Measurements from ENCODE around the gene TMC8. TPM values are rescaled to one million over a fixed set of nuclear protein-coding genes. Genes with fewer than 3 reads are reported as not detected.

Gene TMC8
- total and polyA plus RNA-seq, 2 donors (not counting 1 experiment from before 2014, with no cell fraction given), result 0.02 TPM; not detected in 1

DNA sequence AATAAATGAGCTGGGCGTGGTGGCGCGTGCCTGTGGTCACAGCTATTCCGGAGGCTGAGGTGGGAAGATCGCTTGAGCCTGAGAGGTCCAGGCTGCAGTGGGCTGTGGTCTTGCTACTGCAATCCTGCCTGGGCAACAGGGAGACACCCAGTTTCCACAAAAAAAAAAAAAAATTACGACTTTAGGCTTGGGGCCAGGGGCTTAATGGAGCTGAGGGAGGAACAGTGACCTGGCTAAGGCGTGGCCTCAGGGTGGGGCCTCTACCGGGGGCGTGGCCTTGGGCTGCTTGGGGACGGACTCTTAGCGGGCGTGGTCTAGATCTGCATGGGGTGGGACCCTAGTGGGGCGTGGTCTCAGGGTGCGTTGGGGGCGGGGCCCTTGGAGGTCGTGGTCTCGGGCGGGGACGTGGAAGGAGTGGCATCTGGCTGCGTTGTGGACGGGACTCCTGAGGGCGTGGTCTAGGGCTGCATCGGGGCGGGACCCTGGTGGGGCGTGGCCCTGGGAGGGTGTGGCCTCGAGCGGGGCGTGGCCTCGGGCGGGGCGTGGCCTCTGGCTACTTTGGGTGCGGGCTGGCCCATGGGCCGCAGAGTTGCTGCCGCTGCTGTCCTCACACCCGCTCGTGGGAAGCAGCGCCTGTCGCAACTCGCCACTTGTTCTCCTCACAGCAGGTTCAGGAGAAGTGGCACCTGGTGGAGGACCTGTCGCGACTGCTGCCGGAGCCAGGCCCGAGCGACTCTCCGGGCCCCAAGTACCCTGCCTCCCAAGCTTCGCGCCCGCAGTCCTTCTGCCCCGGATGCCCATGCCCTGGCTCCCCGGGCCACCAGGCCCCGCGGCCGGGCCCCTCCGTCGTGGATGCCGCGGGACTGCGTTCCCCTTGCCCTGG lies 9.8 kb downstream of the TMC8 start:
- Histone ChIP-seq H3K36me3 (ENCODE audit: control insufficient read depth, insufficient read depth, low read length) (no peaks in the 10 kb centered on the region), H3K9ac (ENCODE audit: insufficient read depth, low read length) (no peak overlapping the region), H3K79me2 (ENCODE audit: control insufficient read depth, insufficient read depth, low read length) (no peaks in the 10 kb centered on the region), H3K27me3 (ENCODE audit: control insufficient read depth, insufficient read depth, low read length) (no peaks in the 10 kb centered on the region), H2AFZ (ENCODE audit: low read length) (no peak overlapping the region), H3K9me3 (ENCODE audit: control insufficient read depth, insufficient read depth, low read depth, low read length) (no peaks in the 10 kb centered on the region), H3K27ac (ENCODE audit: insufficient read depth, low read length) (no peak overlapping the region), H4K20me1 (ENCODE audit: control insufficient read depth, extremely low read depth, insufficient read depth, low read length) (no peaks in the 10 kb centered on the region), H3K4me2 (ENCODE audit: extremely low read depth, insufficient read depth, low read length) (no peak overlapping the region), H3K4me1 (ENCODE audit: control insufficient read depth, extremely low read depth, insufficient read depth, low read length) (peaks cover 22% of the 10 kb centered on the region), H3K4me3 (replicated peaks in 1 of 4; ENCODE audit: control extremely low read depth in 1 of 4, insufficient read depth in 1 of 4, low read depth in 3 of 4, low read length in 4 of 4) (no peak overlapping the region)
- no peak for TF ChIP-seq CTCF (conservative IDR thresholded peaks at IDR 0.05 in 1 of 2, IDR thresholded peaks at IDR 0.05 in 1 of 2; ENCODE audit: low read depth in 1 of 2, low read length in 2 of 2)
- no peak for TF ChIP-seq EZH2 (IDR thresholded peaks at IDR 0.05; ENCODE audit: low read length, missing control alignments)
- DNase-seq (ENCODE audit: low read depth in 2 of 2), result peak; percentile 67 to 77

GRCh38 chr17:78141437-78142118 lies 11.0 kb downstream of the TMC8 start:
- TF ChIP-seq CTCF (conservative IDR thresholded peaks at IDR 0.05 in 1 of 2, IDR thresholded peaks at IDR 0.05 in 1 of 2; ENCODE audit: low read depth in 1 of 2, low read length in 2 of 2), result no peak
- no peak for TF ChIP-seq EZH2 (IDR thresholded peaks at IDR 0.05; ENCODE audit: low read length, missing control alignments)
- no peaks in the 10 kb centered on the region for H3K79me2 ChIP-seq (ENCODE audit: control insufficient read depth, insufficient read depth, low read length)
- peaks cover 24% of the 10 kb centered on the region for H3K4me1 ChIP-seq (ENCODE audit: control insufficient read depth, extremely low read depth, insufficient read depth, low read length)
- H3K4me3 ChIP-seq (replicated peaks in 1 of 4; ENCODE audit: control extremely low read depth in 1 of 4, insufficient read depth in 1 of 4, low read depth in 3 of 4, low read length in 4 of 4), result no peak overlapping the region
- no peak overlapping the region for H3K4me2 ChIP-seq (ENCODE audit: extremely low read depth, insufficient read depth, low read length)
- H3K9ac ChIP-seq (ENCODE audit: insufficient read depth, low read length), result no peak overlapping the region
- H3K36me3 ChIP-seq (ENCODE audit: control insufficient read depth, insufficient read depth, low read length), result no peaks in the 10 kb centered on the region
- H4K20me1 ChIP-seq (ENCODE audit: control insufficient read depth, extremely low read depth, insufficient read depth, low read length), result no peaks in the 10 kb centered on the region
- no peaks in the 10 kb centered on the region for H3K27me3 ChIP-seq (ENCODE audit: control insufficient read depth, insufficient read depth, low read length)
- H3K9me3 ChIP-seq (ENCODE audit: control insufficient read depth, insufficient read depth, low read depth, low read length), result no peaks in the 10 kb centered on the region
- H2AFZ ChIP-seq (ENCODE audit: low read length), result no peak overlapping the region
- no peak for DNase-seq (ENCODE audit: low read depth in 2 of 2)
- H3K27ac ChIP-seq (ENCODE audit: insufficient read depth, low read length), result no peak overlapping the region

GRCh38 chr17:78142119-78142861 lies 11.7 kb downstream of the TMC8 start:
- H3K4me1 ChIP-seq (ENCODE audit: control insufficient read depth, extremely low read depth, insufficient read depth, low read length), result peaks cover 24% of the 10 kb centered on the region
- H3K4me3 ChIP-seq (replicated peaks in 1 of 4; ENCODE audit: control extremely low read depth in 1 of 4, insufficient read depth in 1 of 4, low read depth in 3 of 4, low read length in 4 of 4), result no peak overlapping the region
- no peaks in the 10 kb centered on the region for H3K36me3 ChIP-seq (ENCODE audit: control insufficient read depth, insufficient read depth, low read length)
- TF ChIP-seq EZH2 (IDR thresholded peaks at IDR 0.05; ENCODE audit: low read length, missing control alignments), result no peak
- TF ChIP-seq CTCF (conservative IDR thresholded peaks at IDR 0.05 in 1 of 2, IDR thresholded peaks at IDR 0.05 in 1 of 2; ENCODE audit: low read depth in 1 of 2, low read length in 2 of 2), result no peak
- no peak overlapping the region for H3K9ac ChIP-seq (ENCODE audit: insufficient read depth, low read length)
- no peaks in the 10 kb centered on the region for H4K20me1 ChIP-seq (ENCODE audit: control insufficient read depth, extremely low read depth, insufficient read depth, low read length)
- no peak overlapping the region for H3K4me2 ChIP-seq (ENCODE audit: extremely low read depth, insufficient read depth, low read length)
- peak; percentile 45 to 69 for DNase-seq (ENCODE audit: low read depth in 2 of 2)
- H3K9me3 ChIP-seq (ENCODE audit: control insufficient read depth, insufficient read depth, low read depth, low read length), result no peaks in the 10 kb centered on the region
- no peaks in the 10 kb centered on the region for H3K27me3 ChIP-seq (ENCODE audit: control insufficient read depth, insufficient read depth, low read length)
- no peaks in the 10 kb centered on the region for H3K79me2 ChIP-seq (ENCODE audit: control insufficient read depth, insufficient read depth, low read length)
- H2AFZ ChIP-seq (ENCODE audit: low read length), result no peak overlapping the region
- H3K27ac ChIP-seq (ENCODE audit: insufficient read depth, low read length), result no peak overlapping the region

Measured in fibroblast of lung (primary cell).